CD14-positive monocyte (primary cell): ENCODE data around the gene GFM2. TPM values are rescaled to one million over a fixed set of nuclear protein-coding genes. Genes with fewer than 3 reads are reported as not detected.
"Not testable (repeated sequence)": the region's sequence is repeated elsewhere in the genome, so short reads cannot be mapped to it uniquely, and the experiment has no call there.

Experiments
- DNase-seq, 3 donors: peaks; one replicate each; pipeline ENCODE4 v3.0.0-alpha.2; 2011 to 2022
- H2AFZ ChIP-seq: 2 replicates; pipeline ENCODE4 v1.6.0; 2012; ENCODE audit warnings: mild to moderate bottlenecking, low read depth, low read length, inconsistent platforms; ENCODE audit not compliant: insufficient read depth, poor library complexity, severe bottlenecking
- H3K27ac ChIP-seq, 2 donors: 1 replicate in 1 of 2; 2 replicates in 1 of 2; pipeline ENCODE4 v1.5.1; 2012 to 2013; ENCODE audit warnings: low read length in 2 of 2, control low read depth in 1 of 2, inconsistent platforms in 1 of 2, low read depth in 1 of 2, mild to moderate bottlenecking in 1 of 2
- H3K27me3 ChIP-seq, 2 donors: one replicate each; pipeline versions ENCODE4 v1.6.0 to v1.6.1; 2011 to 2013; ENCODE audit warnings: low read length in 2 of 2; ENCODE audit not compliant: control insufficient read depth in 2 of 2, insufficient read depth in 2 of 2
- H3K36me3 ChIP-seq, 2 donors: replicated peaks in 1 of 2; 1 replicate in 1 of 2; 2 replicates in 1 of 2; pipeline versions ENCODE4 v1.5.1 to v1.6.1; 2012 to 2013; ENCODE audit warnings: low read length in 2 of 2, control low read depth in 1 of 2, inconsistent platforms in 1 of 2, mild to moderate bottlenecking in 1 of 2; ENCODE audit not compliant: insufficient read depth in 2 of 2, control insufficient read depth in 1 of 2
- H3K4me1 ChIP-seq, 2 donors: 1 replicate in 1 of 2; 2 replicates in 1 of 2; pipeline versions ENCODE4 v1.5.1 to v1.6.1; 2012 to 2013; ENCODE audit warnings: low read length in 2 of 2, control low read depth in 1 of 2, inconsistent platforms in 1 of 2, mild to moderate bottlenecking in 1 of 2, moderate library complexity in 1 of 2; ENCODE audit not compliant: insufficient read depth in 2 of 2, control insufficient read depth in 1 of 2
- H3K4me2 ChIP-seq: replicated peaks from 2 replicates; pipeline ENCODE3; 2012; ENCODE audit warnings: low read length, moderate library complexity, mild to moderate bottlenecking; ENCODE audit not compliant: poor library complexity, severe bottlenecking; ENCODE audit errors: extremely low read depth
- H3K4me3 ChIP-seq, 3 experiments: fragments of 200-600 bp in 1 of 3; sonication (generic) in 1 of 3; replicated peaks in 1 of 3; 1 replicate in 2 of 3; 2 replicates in 1 of 3; pipeline ENCODE4 v1.5.1; 2011 to 2013; ENCODE audit warnings: low read length in 3 of 3, mild to moderate bottlenecking in 3 of 3, control low read depth in 2 of 3, low read depth in 2 of 3, inconsistent platforms in 1 of 3, moderate library complexity in 1 of 3
- H3K79me2 ChIP-seq: 2 replicates; pipeline ENCODE4 v1.6.0; 2012; ENCODE audit warnings: mild to moderate bottlenecking, control low read depth, inconsistent platforms, low read length, moderate library complexity; ENCODE audit not compliant: insufficient read depth
- H3K9ac ChIP-seq: 2 replicates; pipeline ENCODE4 v1.6.0; 2017; ENCODE audit warnings: low read length, mild to moderate bottlenecking; ENCODE audit not compliant: insufficient read depth, poor library complexity, severe bottlenecking
- H3K9me3 ChIP-seq, 2 donors: replicated peaks in 1 of 2; 1 replicate in 1 of 2; 2 replicates in 1 of 2; pipeline versions ENCODE4 v1.5.1 to v1.6.1; 2012 to 2013; ENCODE audit warnings: low read length in 2 of 2, control low read depth in 1 of 2; ENCODE audit not compliant: control insufficient read depth in 1 of 2, insufficient read depth in 1 of 2
- H4K20me1 ChIP-seq: 2 replicates; pipeline ENCODE4 v1.6.0; 2012; ENCODE audit warnings: mild to moderate bottlenecking, low read length, control low read depth, moderate library complexity; ENCODE audit not compliant: insufficient read depth
- H3K27ac Mint-ChIP-seq, 7 donors: one replicate each; pipeline ENCODE4 v1.8.0; 2020; ENCODE audit warnings: mild to moderate bottlenecking in 7 of 7, mixed read lengths in 7 of 7, moderate library complexity in 6 of 7, inconsistent platforms in 2 of 7
- H3K27me3 Mint-ChIP-seq, 3 donors: one replicate each; pipeline ENCODE4 v1.8.0; 2021 to 2022; ENCODE audit warnings: low read depth in 3 of 3, mild to moderate bottlenecking in 3 of 3, mixed read lengths in 3 of 3, moderate library complexity in 3 of 3, inconsistent platforms in 1 of 3
- H3K36me3 Mint-ChIP-seq, 2 donors: one replicate each; pipeline ENCODE4 v1.8.0; 2020; ENCODE audit warnings: mixed read lengths in 2 of 2, inconsistent platforms in 1 of 2, mild to moderate bottlenecking in 1 of 2
- H3K4me1 Mint-ChIP-seq: one replicate; pipeline ENCODE4 v1.8.0; 2020; ENCODE audit warnings: mild to moderate bottlenecking, mixed read lengths
- H3K4me3 Mint-ChIP-seq, 2 donors: one replicate each; pipeline ENCODE4 v1.8.0; 2020; ENCODE audit warnings: mild to moderate bottlenecking in 2 of 2, mixed read lengths in 2 of 2, moderate library complexity in 1 of 2
- H3K9me3 Mint-ChIP-seq, 7 donors: one replicate each; pipeline ENCODE4 v1.8.0; 2020 to 2022; ENCODE audit warnings: mixed read lengths in 7 of 7, mild to moderate bottlenecking in 6 of 7, moderate library complexity in 6 of 7, inconsistent platforms in 2 of 7
- WGBS: methylation state at CpG from one replicate; pipeline ENCODE4 v1.1.5; 2013; ENCODE audit warnings: missing lambda C conversion rate; ENCODE audit not compliant: insufficient coverage; 5-methylcytosine and 5-hydroxymethylcytosine counted together
- intact Hi-C, 2 donors: fragments of 100-400 bp; cut with micrococcal nuclease; formaldehyde crosslinking; loops; one replicate each; pipeline versions ENCODE4 v1.15.0 to v1.15.1; 2023
- polyA plus RNA-seq, 3 donors: library from polyadenylated mRNA; depleted of rRNA in 1 of 3; unstranded in 2 of 3; stranded (reverse) in 1 of 3; fragments of 300-500 nt in 2 of 3; fragments of >200 nt in 1 of 3; fragmentation: Illumina TruSeq in 2 of 3; gene quantifications; 1 replicate in 2 of 3; 2 replicates in 1 of 3; pipeline ENCODE4 v1.2.3, GENCODE V29; 2012 to 2021

GFM2 gene
- polyA plus RNA-seq, 3 donors = 9.3 to 11.3 (median 10.6) TPM

DNA sequence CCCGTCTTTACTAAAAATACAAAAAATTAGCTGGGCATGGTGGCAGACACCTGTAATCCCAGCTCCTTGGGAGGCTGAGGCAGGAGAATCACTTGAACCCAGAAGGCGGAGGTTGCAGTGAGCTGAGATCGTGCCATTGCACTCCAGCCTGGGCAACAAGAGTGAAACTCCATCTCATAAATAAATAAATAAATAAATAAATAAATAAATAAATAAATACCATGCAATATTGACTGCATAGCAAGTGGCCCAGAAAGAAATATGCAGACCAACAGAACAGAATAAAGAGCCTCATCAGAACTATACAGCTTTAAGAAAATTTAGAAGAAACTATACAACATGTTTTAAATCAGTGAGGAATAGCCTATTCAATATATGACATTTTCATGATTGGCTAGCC is 88.8 kb downstream of the GFM2 start:
- not testable (repeated sequence) for H3K79me2 ChIP-seq, H3K36me3 ChIP-seq, H3K4me1 Mint-ChIP-seq, H3K27me3 Mint-ChIP-seq, H3K9me3 Mint-ChIP-seq, H3K4me3 Mint-ChIP-seq, H3K27ac Mint-ChIP-seq, H3K4me2 ChIP-seq, DNase-seq, H3K4me1 ChIP-seq, H3K27me3 ChIP-seq, H4K20me1 ChIP-seq, H3K9ac ChIP-seq, H3K9me3 ChIP-seq, H3K4me3 ChIP-seq, H3K36me3 Mint-ChIP-seq, H2AFZ ChIP-seq, H3K27ac ChIP-seq
- intact Hi-C loops = loop anchor here in 1 of 2 donors (10.0 kb wide), 1 partner anchor 237 kb away; no protein-coding TSS in a partner anchor
- WGBS = no CpG with 5 or more reads among the region's 3 CpGs

DNA sequence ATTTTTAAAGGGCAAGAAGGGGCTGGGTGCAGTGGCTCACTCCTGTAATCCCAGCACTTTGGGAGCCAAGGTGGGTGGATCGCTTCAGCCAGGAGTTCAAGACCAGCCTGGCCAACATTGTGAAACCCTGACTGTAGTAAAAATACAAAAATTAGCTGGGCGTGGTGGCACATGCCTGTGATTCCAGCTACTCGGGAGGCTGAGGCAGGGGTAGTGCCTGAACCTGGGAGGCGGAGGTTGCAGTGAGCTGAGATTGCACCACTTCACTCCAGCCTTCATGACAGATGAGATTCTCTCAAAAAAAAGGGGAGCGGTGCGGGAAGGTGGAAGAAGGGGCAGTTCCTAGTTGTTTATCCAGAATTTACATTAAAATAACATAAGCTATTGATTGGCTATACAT is 90.5 kb downstream of the GFM2 start:
- H3K4me3 ChIP-seq, H4K20me1 ChIP-seq, H3K9me3 Mint-ChIP-seq, H3K36me3 Mint-ChIP-seq, H3K27me3 ChIP-seq, H3K4me2 ChIP-seq, H2AFZ ChIP-seq, H3K9ac ChIP-seq, H3K4me1 ChIP-seq, H3K4me3 Mint-ChIP-seq, H3K27ac ChIP-seq, H3K27me3 Mint-ChIP-seq, DNase-seq, H3K27ac Mint-ChIP-seq, H3K36me3 ChIP-seq, H3K9me3 ChIP-seq, H3K4me1 Mint-ChIP-seq, H3K79me2 ChIP-seq: not testable (repeated sequence)
- 87% methylated on average over 3 of the region's 6 CpGs for WGBS
- intact Hi-C loops = loop anchor here in 1 of 2 donors (10.0 kb wide), 1 partner anchor 238 kb away; no protein-coding TSS in a partner anchor
